Measurements from ENCODE around the gene KCNN4. TPM values are rescaled to one million over a fixed set of nuclear protein-coding genes. Genes with fewer than 3 reads are reported as not detected.

KCNN4 gene
- total and polyA plus RNA-seq, 4 donors: 0.14 to 30.3 (median 0.51) TPM

GRCh38 chr19:43782311-43782660 is 1.5 kb upstream of the KCNN4 start:
- DNase-seq (ENCODE audit: low spot score): no peak
- Histone ChIP-seq H3K9ac (ENCODE audit: low read depth in 1 of 2, low read length in 2 of 2) (no peak overlapping the region), H3K27ac (ENCODE audit: low read depth in 1 of 2, low read length in 2 of 2) (no peak overlapping the region), H3K4me1 (ENCODE audit: control insufficient read depth in 4 of 4, insufficient read depth in 4 of 4, low read length in 3 of 4) (no peaks in the 10 kb centered on the region), H3K4me3 (ENCODE audit: low read depth in 1 of 3, low read length in 3 of 3) (no peak overlapping the region), H3K27me3 (ENCODE audit: control insufficient read depth in 4 of 4, insufficient read depth in 4 of 4, low read length in 3 of 4) (no peaks in the 10 kb centered on the region), H3K9me3 (ENCODE audit: control insufficient read depth in 4 of 4, low read length in 3 of 4) (no peaks in the 10 kb centered on the region), H3K36me3 (ENCODE audit: control insufficient read depth in 4 of 4, insufficient read depth in 3 of 4, low read depth in 1 of 4, low read length in 3 of 4) (no peaks in the 10 kb centered on the region)
- TF ChIP-seq FOXA2 (IDR thresholded peaks at IDR 0.05) (no peak), ATF3 (IDR thresholded peaks at IDR 0.05) (no peak), HNF4G (IDR thresholded peaks at IDR 0.05) (no peak), REST (IDR thresholded peaks at IDR 0.05) (no peak), SP1 (IDR thresholded peaks at IDR 0.05) (no peak), GABPA (IDR thresholded peaks at IDR 0.05 in 1 of 2, conservative IDR thresholded peaks at IDR 0.05 in 1 of 2) (no peak), RXRA (IDR thresholded peaks at IDR 0.05) (no peak), EGR1 (IDR thresholded peaks at IDR 0.05; ENCODE audit: low read depth in 2 of 2) (no peak), TAF1 (conservative IDR thresholded peaks at IDR 0.05) (no peak), NR2F2 (IDR thresholded peaks at IDR 0.05) (no peak), RAD21 (IDR thresholded peaks at IDR 0.05) (no peak), YY1 (IDR thresholded peaks at IDR 0.05) (no peak), FOXA1 (IDR thresholded peaks at IDR 0.05) (no peak), JUND (IDR thresholded peaks at IDR 0.05) (no peak), HNF4A (conservative IDR thresholded peaks at IDR 0.05) (no peak)
- TF ChIP-seq, protein P1, sequence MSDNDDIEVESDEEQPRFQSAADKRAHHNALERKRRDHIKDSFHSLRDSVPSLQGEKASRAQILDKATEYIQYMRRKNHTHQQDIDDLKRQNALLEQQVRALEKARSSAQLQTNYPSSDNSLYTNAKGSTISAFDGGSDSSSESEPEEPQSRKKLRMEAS (IDR thresholded peaks at IDR 0.05): no peak
- TF ChIP-seq, protein P2, sequence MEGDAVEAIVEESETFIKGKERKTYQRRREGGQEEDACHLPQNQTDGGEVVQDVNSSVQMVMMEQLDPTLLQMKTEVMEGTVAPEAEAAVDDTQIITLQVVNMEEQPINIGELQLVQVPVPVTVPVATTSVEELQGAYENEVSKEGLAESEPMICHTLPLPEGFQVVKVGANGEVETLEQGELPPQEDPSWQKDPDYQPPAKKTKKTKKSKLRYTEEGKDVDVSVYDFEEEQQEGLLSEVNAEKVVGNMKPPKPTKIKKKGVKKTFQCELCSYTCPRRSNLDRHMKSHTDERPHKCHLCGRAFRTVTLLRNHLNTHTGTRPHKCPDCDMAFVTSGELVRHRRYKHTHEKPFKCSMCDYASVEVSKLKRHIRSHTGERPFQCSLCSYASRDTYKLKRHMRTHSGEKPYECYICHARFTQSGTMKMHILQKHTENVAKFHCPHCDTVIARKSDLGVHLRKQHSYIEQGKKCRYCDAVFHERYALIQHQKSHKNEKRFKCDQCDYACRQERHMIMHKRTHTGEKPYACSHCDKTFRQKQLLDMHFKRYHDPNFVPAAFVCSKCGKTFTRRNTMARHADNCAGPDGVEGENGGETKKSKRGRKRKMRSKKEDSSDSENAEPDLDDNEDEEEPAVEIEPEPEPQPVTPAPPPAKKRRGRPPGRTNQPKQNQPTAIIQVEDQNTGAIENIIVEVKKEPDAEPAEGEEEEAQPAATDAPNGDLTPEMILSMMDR (IDR thresholded peaks at IDR 0.05; ENCODE audit: low read depth, low read length, missing input control): no peak
- TF ChIP-seq, protein P3, sequence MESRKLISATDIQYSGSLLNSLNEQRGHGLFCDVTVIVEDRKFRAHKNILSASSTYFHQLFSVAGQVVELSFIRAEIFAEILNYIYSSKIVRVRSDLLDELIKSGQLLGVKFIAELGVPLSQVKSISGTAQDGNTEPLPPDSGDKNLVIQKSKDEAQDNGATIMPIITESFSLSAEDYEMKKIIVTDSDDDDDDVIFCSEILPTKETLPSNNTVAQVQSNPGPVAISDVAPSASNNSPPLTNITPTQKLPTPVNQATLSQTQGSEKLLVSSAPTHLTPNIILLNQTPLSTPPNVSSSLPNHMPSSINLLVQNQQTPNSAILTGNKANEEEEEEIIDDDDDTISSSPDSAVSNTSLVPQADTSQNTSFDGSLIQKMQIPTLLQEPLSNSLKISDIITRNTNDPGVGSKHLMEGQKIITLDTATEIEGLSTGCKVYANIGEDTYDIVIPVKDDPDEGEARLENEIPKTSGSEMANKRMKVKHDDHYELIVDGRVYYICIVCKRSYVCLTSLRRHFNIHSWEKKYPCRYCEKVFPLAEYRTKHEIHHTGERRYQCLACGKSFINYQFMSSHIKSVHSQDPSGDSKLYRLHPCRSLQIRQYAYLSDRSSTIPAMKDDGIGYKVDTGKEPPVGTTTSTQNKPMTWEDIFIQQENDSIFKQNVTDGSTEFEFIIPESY (IDR thresholded peaks at IDR 0.05): no peak
- WGBS: 59% methylated on average over 8 of the region's 8 CpGs

Data from liver (tissue), 9 donors.